Stimulated activated CD4-positive, alpha-beta T cell treated with anti-CD3 and anti-CD28 coated beads, TNF-alpha, amount 100 ng/mL, for 1 hour (primary cell): ENCODE results near the gene SLC27A2.

Experiments
- DNase-seq, 3 donors: peaks; one replicate each; pipeline ENCODE4 v3.0.0-alpha.2; 2020; ENCODE audit warnings: low read depth in 3 of 3, low spot score in 1 of 3

SLC27A2 gene

GRCh38 chr15:50267577-50267976 lies 85.6 kb downstream of the SLC27A2 start:
- DNase-seq = no peak

- no peak for DNase-seq
These were observed 93.1 kb downstream of the SLC27A2 start for GRCh38 chr15:50275091-50275490.

- DNase-seq = no peak
These were observed 93.9 kb downstream of the SLC27A2 start for GRCh38 chr15:50275908-50276307.

GRCh38 chr15:50277370-50277769 lies 95.4 kb downstream of the SLC27A2 start:
- DNase-seq = no peak

GRCh38 chr15:50278496-50278895 lies 96.5 kb downstream of the SLC27A2 start:
- no peak for DNase-seq

GRCh38 chr15:50280271-50280670 lies 98.3 kb downstream of the SLC27A2 start:
- DNase-seq = no peak

- no peak for DNase-seq
These were observed 99.4 kb downstream of the SLC27A2 start for GRCh38 chr15:50281427-50281826.
